HG03342 (cell line): Measurements from ENCODE around the gene ATP5MK.
"Not testable (repeated sequence)": the region's sequence is repeated elsewhere in the genome, so short reads cannot be mapped to it uniquely, and the experiment has no call there.

Experiments
- ATAC-seq: cut with Tn5 transposase; IDR thresholded peaks from one replicate; pipeline ENCODE4 v1.9.1; 2021; ENCODE audit warnings: mild to moderate bottlenecking, moderate library complexity; ENCODE audit not compliant: unreplicated experiment

The ATP5MK gene

DNA sequence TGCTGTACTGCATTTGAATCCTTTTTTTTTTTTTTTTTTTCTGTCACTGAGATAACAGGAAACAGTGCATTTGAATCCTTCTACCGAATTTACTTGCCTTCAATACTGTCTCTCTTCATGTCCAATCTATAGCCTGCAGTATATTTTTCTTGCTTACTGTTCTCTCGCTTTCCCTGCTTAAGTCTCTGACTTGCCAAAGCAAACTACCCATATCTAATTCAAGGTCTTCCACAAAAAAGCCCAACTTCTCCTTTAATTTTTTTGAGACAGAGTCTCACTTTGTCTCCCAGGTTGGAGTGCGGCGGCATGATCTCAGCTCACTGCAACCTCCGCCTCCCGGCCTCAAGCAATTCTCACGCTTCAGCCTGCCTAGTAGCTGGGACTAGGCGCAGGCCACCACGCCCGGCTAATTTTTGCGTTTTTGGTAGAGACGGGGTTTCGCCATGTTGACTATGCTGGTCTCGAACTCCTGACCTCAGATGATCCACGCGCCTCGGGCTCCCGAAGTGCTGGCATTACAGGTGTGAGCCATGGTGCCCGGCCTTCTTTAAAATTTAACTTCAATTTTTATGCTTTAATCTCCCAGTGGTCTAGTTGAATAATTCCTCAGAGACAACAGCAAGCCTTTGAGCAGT, 1.0 kb upstream of the ATP5MK start:
- no peak for ATAC-seq

DNA sequence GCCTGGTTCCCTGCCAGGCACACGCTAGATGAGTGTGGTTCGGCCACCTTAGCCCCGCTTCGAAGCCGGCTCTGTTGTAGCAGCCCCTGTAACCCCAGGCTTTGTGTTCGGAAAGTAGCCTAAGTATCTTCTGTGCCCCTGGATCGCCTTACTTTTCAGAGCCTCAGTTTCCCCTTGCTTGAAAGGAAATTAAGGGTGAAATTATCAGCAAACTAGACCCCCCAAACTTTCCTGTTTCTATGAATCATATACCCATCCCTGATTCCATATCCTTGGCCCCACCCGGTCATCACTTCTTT, 463 bp upstream of the ATP5MK start:
- no peak for ATAC-seq

DNA sequence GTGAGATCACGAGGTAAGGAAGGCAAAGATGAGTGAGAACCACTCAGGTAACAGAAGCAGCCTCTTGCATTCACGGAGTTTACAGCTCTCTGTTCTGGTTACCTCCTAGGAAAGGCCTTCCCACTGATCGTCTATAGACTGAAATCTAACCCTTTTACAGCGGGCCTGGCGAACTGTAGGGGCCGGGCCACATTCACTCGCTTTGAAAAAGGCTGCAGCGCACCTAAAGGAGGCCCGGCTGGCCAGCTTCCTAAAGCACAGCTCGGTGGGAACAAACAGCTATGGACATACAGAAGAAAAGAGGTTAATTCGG, 565 bp downstream of the ATP5MK start:
- no peak for ATAC-seq

DNA sequence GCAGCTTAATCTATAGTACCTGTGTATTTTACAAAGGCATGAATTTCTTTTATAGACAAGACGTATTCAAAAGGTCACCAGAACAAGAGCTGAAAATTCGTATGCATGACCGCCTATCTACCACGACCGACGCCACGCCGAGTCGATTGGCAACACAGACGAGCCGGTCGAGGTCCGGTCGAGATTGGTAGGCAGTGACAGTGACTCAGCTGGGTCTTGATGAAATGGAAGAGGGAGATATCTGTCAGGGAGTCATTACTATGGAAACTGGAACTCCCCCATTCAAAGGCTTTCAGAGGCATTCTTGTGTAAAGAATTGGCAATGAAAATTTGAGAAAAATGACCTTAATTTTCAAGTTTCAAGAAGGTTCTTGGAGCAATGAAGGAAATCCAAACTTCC, 2.1 kb downstream of the ATP5MK start:
- no peak for ATAC-seq

DNA sequence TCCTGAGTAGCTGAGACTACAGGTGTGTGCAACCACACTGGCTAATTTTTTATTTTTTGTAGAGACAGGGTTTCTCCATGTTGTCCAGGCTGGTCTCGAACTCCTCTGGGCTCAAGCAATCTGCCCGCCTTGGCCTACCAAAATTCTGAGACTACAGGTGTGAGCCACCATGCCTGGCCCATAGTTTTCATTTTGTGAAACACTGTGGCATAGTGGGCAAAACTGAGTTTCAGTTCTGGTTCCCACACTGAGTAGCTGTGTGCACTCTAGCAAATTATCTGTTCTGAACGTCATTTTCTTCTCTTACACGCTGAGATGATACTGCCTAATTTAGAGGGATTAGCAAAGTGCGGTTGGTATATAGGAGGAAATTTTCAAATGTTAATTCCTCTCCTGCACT, 13.5 kb downstream of the ATP5MK start:
- no peak for ATAC-seq

DNA sequence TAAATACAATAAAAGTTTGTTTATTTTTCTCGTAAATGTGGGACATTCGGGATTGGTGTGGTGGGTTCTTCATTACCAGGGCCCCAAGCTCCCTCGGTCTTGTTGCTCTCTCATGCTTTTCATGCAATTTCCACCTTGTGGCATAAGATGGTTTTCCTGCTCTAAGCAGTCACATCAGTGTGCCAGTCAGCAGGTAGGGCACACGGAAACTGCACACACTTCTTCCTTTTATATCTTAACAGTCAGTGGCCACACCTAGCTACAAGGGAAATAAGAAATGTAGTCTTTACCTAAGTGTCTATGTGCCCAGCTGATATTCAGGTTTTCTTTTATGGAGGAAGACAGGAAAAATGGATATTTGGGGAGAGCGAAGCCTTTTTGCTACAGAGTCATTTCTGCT, 22.0 kb downstream of the ATP5MK start:
- ATAC-seq = no peak

DNA sequence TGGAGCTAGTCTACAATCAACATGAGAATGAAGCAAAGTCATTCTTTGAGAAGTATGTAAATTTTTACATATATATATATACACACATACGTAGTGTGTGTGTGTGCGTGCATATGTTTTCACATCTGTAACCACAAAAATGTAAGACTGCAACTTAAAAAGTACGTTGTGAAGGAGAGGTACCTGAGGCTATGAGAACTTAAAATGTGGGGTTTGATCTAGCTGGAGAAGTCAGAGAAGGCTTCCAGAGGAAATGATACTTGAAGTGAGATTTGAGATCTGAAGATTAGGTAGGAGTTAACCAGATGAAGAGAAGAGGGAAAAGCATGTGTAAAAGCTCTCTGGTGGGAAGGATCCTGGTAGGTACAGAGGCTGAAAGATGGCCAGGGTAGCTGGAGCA, 22.7 kb downstream of the ATP5MK start:
- no peak for ATAC-seq

DNA sequence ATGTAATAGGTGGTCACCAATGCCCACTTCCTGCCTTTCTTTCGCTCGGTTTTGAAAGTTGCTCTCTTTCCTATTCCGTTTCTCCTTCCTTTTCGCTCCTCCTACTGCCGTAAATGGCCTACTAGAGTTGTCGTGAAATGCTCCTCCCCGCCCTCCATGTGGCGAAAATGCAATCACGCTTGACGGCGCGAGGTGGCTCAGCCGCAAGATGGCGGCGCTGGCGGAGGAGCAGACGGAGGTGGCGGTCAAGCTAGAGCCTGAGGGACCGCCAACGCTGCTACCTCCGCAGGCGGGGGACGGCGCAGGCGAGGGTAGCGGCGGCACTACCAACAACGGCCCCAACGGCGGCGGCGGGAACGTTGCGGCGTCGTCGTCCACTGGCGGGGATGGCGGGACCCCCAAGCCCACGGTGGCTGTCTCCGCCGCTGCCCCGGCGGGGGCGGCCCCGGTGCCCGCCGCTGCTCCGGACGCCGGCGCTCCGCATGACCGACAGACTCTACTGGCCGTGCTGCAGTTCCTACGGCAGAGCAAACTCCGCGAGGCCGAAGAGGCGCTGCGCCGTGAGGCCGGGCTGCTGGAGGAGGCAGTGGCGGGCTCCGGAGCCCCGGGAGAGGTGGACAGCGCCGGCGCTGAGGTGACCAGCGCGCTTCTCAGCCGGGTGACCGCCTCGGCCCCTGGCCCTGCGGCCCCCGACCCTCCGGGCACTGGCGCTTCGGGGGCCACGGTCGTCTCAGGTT, 28.3 kb downstream of the ATP5MK start, which contains the start of gene TAF5:
TAF5 (plus strand) TSS at position 195 of the 737 bp plus-strand sequence; CDS start at position 209, 14 bp downstream.
- ATAC-seq = peak; percentile 55

DNA sequence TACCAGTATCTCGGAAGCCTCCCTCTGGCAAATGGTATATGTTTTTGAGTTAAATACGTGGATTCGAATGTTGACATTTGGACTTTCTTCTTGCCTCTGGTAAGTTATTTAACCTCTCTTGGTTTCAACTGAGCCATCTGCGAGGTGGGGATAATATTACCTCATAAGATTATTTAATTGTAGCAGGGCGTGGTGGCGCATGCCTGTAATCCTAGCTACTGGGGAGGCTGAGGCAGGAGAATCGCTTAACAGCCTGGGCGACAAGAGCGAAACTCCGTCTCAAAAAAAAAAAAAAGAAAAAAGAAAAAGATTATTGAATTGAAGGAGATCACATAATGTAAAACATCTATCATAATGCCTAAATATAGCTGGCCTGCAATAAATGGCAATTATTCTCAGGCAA, 28.9 kb downstream of the ATP5MK start:
- no peak for ATAC-seq

DNA sequence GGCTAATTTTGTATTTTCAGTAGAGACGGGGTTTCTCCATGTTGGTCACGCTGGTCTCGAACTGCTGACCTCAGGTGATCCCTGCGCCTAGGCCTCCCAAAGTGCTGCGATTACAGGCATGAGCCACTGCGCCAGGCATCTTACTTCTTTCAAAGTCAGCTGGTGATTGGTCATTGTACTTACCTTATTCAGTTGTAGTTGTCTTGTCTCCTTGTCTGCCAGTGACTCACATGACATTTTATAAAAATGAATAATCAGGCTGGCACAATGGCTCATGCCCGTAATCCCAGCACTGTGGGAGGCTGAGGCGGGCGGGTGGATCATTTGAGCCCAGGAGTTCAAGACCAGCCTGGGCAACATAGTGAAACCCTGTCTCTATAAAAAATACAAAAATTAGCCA, 35.5 kb downstream of the ATP5MK start:
- ATAC-seq = not testable (repeated sequence)

DNA sequence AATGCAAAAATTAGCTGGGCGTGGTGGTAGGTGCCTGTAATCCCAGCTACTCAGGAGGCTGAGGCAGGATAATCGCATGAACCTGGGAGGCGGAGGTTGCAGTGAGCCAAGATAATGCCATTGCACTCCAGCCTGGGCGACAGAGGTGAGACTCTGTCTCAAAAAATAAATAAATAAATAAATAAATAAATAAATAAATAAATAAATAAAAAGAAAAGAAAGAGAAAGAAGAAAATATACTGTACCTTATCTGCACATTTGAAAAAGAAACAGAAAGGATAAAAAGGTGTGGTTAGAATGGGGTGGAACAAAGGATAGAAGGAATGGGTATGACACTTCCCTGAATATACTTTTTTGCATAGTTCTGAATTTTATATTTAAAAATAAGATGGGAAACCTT, 36.8 kb downstream of the ATP5MK start:
- not testable (repeated sequence) for ATAC-seq

DNA sequence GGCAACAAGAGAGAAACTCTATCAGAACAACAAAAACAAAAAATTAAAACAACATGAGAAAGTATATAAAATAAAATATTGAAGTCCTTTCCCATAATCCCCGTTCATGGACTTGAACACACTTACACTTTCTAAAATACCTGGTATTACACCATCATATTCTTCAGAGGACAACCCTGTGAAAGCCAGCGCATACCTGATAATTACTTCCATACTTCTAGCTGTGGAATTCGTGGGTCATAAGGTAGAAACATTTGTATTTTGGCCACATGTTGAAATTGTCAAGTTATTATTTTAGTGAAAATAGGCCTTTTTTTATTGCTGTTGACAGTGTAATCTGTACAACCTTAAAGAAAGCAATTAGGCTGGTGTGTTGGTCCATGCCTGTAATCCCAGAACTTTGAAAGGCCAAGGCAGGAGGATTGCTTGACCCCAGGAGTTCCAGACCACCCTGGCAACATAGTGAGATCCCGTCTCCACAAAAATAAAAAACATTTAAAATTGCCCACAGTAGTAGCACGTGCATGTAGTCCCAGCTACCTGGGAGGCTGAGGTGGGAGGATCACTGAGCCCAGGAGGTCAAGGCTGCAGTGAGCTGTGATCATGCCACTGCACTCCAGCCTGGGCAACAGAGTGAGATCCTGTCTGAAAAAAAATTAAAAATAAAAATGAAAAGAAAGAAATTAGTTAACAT, 40.2 kb downstream of the ATP5MK start:
- ATAC-seq = no peak

DNA sequence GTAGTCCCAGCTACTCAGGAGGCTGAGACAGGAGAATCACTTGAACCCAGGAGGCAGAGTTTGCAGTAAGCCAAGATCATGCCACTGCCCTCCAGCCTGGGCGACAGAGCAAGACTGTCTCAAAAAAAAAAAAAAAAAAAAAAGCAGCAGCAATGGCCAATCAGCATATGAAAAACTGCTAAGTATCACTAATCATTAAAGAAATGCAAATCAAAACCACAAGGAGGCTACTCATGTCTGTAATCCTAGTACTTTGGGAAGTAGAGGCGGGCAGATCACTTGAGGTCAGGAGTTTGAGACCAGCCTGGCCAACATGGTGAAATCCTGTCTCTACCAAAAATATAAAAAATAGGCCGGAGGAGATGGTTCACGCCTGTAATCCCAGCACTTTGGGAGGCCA, 41.7 kb downstream of the ATP5MK start:
- not testable (repeated sequence) for ATAC-seq

DNA sequence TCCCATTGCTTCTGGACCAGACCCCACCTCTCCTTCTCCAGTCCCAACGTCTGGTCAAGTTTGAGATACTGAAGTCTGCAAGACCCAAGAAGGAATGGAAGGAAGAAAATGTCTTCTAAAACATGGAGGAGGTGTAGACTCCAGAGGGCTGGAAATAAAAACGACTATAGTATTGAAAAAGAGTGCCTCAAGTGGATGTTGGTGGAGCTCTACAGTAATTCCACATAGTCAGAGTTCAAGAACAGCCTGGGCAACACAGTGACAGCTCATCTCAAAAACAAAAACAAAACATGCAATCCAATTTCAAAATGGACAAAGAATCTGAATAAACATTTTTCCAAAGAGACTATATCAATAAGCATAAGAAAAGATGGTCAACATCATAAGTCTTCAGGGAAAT, 43.0 kb downstream of the ATP5MK start:
- no peak for ATAC-seq

DNA sequence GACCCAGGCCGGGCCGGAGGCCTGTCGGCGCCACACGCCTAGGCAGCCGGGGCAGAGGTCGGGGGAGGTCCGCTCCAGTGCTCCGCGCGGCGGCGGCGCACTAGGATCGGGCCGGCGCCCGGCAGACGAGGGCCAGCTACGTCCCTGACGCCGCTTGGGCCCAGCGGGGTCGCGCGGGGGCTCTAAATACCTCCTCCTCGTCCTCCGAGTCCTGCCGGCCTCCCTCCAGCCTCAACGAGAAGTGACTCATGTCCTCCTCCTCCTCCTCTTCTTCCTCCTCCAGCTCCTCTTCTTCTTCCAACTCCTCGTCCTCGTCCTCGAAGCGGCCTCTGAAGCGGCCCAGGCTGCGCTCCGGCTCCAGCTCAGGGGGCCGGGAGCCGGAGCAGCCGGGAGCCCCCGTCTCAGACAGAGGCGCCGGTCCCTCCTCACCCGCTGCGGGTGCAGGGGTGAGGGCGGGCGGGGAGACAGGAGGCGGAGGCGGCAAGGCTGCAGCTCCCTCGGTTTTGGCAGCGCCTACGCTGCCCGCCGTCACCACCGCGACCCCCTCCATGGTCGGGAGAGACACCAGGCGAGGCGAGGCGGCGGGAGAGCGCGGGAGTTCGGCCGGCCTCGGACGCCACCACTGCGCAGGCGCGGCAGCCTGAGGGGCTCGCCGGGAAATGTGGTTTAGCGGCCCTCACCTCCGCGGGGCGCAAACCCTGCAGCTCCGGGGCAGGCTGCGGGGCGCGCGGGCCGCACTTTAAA, 45.6 kb downstream of the ATP5MK start, which contains the start of gene PCGF6:
PCGF6 (minus strand) TSS at position 624 of the 744 bp plus-strand sequence; CDS start at position 550, 74 bp downstream.
- peak; percentile 76 for ATAC-seq

DNA sequence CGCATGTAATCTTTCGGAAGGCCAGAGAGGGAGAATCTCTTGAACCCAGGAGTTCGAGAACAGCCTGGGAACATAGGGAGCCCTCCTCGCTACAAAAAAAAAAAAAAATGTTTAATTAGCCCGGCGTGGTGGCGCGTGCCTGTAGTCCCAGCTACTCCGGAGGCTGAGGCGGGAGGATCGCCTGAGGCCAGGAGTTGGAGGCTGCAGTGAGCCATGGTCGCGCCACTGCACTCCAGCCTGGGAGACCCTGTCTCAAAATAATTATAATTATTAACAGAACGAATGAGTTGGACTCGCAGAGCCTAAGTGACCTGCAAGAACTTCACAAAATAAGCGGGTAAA, 46.1 kb downstream of the ATP5MK start:
- ATAC-seq = no peak
